ENCODE results near the gene CHFR.
"Not testable (repeated sequence)": the region's sequence is repeated elsewhere in the genome, so short reads cannot be mapped to it uniquely, and the experiment has no call there.

Gene CHFR

DNA sequence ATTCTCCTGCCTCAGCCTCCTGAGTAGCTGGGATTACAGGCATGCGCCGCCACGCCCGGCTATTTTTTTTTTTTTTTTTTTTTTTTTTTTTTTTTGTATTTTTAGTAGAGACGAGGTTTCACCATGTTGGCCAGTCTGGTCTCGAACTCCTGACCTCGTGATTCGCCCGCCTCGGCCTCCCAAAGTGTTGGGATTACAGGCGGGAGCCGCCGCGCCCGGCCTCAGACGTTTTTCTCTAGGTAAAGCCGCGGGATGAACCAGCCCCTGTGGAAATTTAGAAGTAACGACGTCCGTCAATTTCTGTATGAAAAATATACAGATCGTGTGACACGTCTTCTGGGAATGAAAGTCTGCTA, 20.4 kb upstream of the CHFR start:
- ATAC-seq (replicated peaks); DNase-seq; H3K27me3 Mint-ChIP-seq; H3K9me3 Mint-ChIP-seq: not testable (repeated sequence)
- H3K4me3 Mint-ChIP-seq: peak overlapping the region; percentile 83 to 85
- H3K4me1 Mint-ChIP-seq (ENCODE audit: low read depth in 2 of 2): peaks cover 4 to 11% of the 10 kb centered on the region in 2 donors
- H3K27ac Mint-ChIP-seq: peak overlapping the region; percentile 91 to 94
- H3K36me3 Mint-ChIP-seq (ENCODE audit: insufficient read depth): peaks cover 17% of the 10 kb centered on the region

DNA sequence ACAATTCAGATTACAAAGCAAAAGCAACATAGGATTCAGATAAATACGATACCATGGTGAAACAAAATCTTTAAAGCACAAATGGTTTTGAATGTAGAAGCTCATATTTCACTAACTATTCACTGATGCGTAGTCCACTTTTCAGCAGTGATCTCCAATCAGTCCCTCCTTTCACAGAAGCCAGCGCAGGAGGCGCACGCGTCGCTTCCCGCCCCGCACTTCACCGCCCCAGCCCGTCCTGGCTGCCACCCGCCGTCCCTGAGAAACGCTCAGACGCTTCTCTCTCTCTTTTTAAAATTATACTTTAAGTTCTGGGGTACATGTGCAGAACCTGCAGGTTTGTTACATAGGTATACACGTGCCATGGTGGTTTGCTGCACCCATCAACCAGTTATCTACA, 19.8 kb upstream of the CHFR start:
- DNase-seq: no peak
- Mint-ChIP-seq H3K27ac (no peak overlapping the region), H3K9me3 (peaks cover 0 to 2% of the 10 kb centered on the region in 2 donors), H3K36me3 (ENCODE audit: insufficient read depth) (peaks cover 17% of the 10 kb centered on the region), H3K27me3 (no peaks in the 10 kb centered on the region), H3K4me1 (ENCODE audit: low read depth in 2 of 2) (peaks cover 4 to 11% of the 10 kb centered on the region in 2 donors), H3K4me3 (no peak overlapping the region)
- ATAC-seq (replicated peaks): no peak

DNA sequence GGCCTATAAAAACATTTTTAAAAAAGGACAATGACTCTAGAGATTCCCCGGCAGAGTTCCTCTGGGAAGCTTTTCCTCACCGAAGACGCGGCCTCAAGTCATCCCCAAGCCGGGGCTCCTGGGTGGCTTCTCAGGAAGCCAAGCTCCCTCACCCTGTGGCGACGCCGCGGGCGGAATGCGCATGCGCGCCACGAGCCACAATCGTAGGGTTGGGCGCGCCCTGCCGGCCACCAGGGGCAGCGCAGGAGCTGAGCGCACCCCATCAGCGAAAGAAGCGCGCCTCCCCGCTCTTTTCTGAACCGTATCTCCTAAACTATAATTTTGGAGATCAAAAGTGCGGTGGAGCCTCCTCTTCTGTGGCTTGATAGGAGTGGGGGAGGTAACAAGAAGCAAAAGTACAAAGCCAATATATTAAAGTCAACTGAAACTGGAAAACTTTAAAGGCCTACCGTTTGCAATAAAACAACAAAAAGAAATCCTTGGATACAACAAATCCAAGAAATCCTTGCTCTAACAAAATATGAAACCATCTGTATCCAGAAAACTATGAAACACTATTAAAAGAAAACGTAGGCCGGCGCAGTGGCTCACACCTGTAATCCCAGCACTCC, 17.4 kb upstream of the CHFR start:
- Mint-ChIP-seq H3K27ac (peak overlapping the region in 1 of 2 donors; percentile 55), H3K4me3 (peak overlapping the region; percentile 47 to 51), H3K27me3 (no peaks in the 10 kb centered on the region), H3K36me3 (ENCODE audit: insufficient read depth) (peaks cover 17% of the 10 kb centered on the region), H3K9me3 (no peaks in the 10 kb centered on the region), H3K4me1 (ENCODE audit: low read depth in 2 of 2) (peaks cover 4 to 11% of the 10 kb centered on the region in 2 donors)
- peak; percentile 23 for ATAC-seq (replicated peaks)
- peak; percentile 81 to 85 (median 84) for DNase-seq

DNA sequence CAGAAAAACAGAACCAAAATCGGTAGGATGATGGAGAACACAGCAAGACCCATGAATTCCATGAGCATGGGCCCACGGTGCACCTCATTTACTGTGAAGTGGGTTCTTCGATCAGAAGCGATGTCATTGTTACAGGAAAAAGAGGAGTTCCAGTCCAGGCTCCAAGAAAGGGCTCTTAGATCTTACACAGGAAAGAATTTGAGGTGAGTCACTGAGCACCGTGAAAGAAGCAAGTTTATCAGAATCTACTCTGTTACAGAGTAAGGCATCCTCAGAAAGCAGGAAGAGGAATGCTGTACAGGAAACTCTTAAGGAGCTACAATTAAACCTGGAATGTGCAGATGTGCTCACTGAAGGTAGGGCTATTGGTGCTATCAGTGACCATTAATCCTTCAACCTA, 11.6 kb upstream of the CHFR start:
- DNase-seq (no peak), ATAC-seq (replicated peaks) (no peak)
- H3K4me1 Mint-ChIP-seq (ENCODE audit: low read depth in 2 of 2): no peaks in the 10 kb centered on the region
- peaks cover 5% of the 10 kb centered on the region for H3K36me3 Mint-ChIP-seq (ENCODE audit: insufficient read depth)
- H3K4me3 Mint-ChIP-seq: no peak overlapping the region
- no peaks in the 10 kb centered on the region for H3K9me3 Mint-ChIP-seq
- no peaks in the 10 kb centered on the region for H3K27me3 Mint-ChIP-seq
- no peak overlapping the region for H3K27ac Mint-ChIP-seq

DNA sequence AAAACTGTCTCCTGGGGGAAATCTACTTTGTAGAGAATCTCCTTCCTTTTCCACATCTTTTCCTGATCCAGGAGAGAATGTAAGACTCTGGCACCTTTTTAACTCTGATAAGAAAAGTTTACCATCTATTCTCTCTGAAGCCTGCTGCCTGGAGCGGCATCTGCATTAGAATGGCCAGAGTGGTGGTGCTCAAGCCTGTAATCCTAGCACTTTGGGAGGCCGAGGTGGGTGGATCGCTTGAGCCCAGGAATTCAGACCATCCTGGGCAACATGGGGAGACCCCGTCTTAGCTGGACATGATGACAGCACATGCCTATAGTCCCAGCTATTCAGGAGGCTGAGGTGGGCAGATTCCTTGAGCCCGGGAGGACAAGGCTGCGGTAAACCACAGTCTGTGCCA, 1.4 kb upstream of the CHFR start:
- Mint-ChIP-seq H3K9me3 (no peaks in the 10 kb centered on the region), H3K27ac (peak overlapping the region; percentile 99 to 100), H3K4me3 (peak overlapping the region; percentile 24 to 92)

DNA sequence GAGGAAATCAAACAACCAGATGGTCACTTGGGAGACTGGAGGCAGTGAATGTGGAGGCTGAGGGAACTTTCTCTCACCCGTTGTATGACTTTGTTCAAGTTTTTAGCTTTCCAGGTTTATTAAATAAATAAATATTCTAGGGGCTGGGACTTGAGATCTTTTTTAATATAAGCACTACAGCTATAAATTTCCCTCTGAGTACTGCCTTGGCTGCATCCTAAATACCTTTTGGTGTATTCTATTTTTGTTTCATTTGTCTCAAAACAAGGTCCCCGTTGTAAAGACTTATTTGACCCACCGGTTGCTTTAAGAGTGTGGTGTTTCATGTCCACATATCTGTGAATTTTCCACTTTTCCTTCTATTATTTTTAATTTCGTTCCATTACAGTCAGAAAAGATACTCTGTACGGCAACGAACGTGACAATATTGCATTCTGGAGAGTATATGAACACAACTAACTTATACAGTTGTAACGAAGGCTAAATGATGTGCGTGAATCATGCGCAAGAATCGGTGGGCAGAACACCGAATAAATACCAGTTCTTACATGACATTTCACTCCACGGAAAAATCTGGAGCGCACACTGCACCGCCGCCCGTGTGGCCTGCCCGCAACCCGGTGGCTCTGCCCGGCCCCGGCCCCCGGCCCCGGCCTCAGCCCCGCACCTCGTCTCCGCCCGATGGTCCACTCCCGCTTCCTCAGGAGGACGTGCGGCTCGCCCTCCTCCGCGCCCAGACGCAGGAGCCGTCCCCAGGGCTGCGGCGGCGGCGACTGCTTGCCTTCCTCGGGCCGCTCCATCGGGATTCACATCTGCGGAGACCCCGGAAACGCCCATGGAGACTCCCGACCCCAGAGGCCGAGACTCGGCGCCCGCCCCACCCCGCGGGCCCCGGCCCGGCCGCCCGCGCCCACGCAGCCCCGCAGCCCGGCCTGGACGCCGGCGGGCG, 602 bp downstream of the CHFR start:
- Mint-ChIP-seq H3K27ac (peak overlapping the region; percentile 99 to 100), H3K4me1 (ENCODE audit: low read depth in 2 of 2) (peaks cover 24 to 29% of the 10 kb centered on the region in 2 donors)

More for the DNA sequence above, 1.4 kb upstream of the CHFR start:
- peaks cover 13 to 17% of the 10 kb centered on the region in 2 donors for H3K4me1 Mint-ChIP-seq (ENCODE audit: low read depth in 2 of 2)
- no peak for DNase-seq
- peaks cover 22% of the 10 kb centered on the region for H3K36me3 Mint-ChIP-seq (ENCODE audit: insufficient read depth)
- H3K27me3 Mint-ChIP-seq: no peaks in the 10 kb centered on the region
- no peak for ATAC-seq (replicated peaks)

DNA sequence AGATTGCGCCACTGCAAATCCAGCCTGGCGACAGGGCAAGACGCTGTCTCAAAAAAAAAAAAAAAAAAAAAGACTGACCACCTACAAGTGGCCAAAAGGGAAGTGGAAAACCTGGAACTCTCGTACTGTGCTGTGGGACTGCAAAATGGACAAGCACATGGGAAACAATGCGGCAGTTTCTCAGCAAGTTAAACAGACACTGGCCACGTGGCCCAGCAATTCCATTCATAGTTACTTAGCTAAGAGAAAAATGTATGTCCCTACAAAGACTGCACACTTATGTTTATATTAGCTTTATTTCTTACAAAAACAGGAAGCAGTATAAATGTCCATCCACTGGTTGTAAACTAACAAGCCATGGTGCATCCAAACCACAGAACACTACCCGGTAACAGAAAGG, 5.6 kb downstream of the CHFR start:
- Mint-ChIP-seq H3K9me3 (no peaks in the 10 kb centered on the region), H3K36me3 (ENCODE audit: insufficient read depth) (peaks cover 49% of the 10 kb centered on the region), H3K4me3 (no peak overlapping the region), H3K4me1 (ENCODE audit: low read depth in 2 of 2) (peaks cover 17 to 22% of the 10 kb centered on the region in 2 donors), H3K27ac (peak overlapping the region in 1 of 2 donors; percentile 53), H3K27me3 (no peaks in the 10 kb centered on the region)
- no peak for ATAC-seq (replicated peaks)
- DNase-seq: no peak

More for the DNA sequence above, 602 bp downstream of the CHFR start:
- ATAC-seq (replicated peaks) (no peak), DNase-seq (no peak)
- H3K9me3 Mint-ChIP-seq: no peaks in the 10 kb centered on the region
- H3K4me3 Mint-ChIP-seq: peak overlapping the region; percentile 92 to 99
- no peaks in the 10 kb centered on the region for H3K27me3 Mint-ChIP-seq
- H3K36me3 Mint-ChIP-seq (ENCODE audit: insufficient read depth): peaks cover 28% of the 10 kb centered on the region

DNA sequence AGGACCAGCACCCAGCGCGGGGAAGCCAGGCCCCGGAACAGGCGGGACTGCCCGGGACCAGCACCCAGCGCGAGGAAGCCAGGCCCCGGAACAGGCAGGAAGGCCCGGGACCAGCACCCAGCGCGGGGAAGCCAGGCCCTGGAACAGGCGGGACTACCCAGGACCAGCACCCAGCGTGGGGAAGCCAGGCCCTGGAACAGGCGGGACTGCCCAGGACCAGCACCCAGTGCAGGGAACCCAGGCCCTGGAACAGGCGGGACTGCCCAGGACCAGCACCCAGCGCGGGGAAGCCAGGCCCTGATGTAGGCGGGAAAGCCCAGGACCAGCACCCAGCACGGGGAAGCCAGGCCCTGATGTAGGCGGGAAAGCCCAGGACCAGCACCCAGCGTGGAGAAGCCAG, 12.8 kb downstream of the CHFR start:
- not testable (repeated sequence) for ATAC-seq (replicated peaks); H3K4me3 Mint-ChIP-seq; H3K27me3 Mint-ChIP-seq; DNase-seq; H3K27ac Mint-ChIP-seq; H3K9me3 Mint-ChIP-seq; H3K4me1 Mint-ChIP-seq (ENCODE audit: low read depth in 2 of 2)
- peaks cover 75% of the 10 kb centered on the region for H3K36me3 Mint-ChIP-seq (ENCODE audit: insufficient read depth)

DNA sequence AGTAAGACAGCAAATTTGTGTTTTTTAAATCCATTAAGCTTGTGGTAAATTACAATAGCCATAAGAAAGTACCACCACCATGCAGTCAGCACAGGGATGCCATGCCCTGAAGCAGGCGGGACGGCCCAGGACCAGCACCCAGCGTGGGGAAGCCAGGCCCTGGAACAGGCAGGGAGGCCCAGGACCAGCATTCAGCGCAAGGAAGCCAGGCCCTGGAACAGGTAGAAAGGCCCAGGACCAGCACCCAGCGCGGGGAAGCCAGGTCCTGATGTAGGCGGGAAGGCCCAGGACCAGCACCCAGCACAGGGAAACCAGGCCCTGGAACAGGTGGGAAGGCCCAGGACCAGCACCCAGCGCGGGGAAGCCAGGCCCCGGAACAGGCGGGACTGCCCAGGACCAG, 13.2 kb downstream of the CHFR start:
- no peak for ATAC-seq (replicated peaks)
- Mint-ChIP-seq H3K27me3 (no peaks in the 10 kb centered on the region), H3K27ac (no peak overlapping the region), H3K36me3 (ENCODE audit: insufficient read depth) (peaks cover 73% of the 10 kb centered on the region), H3K9me3 (no peaks in the 10 kb centered on the region), H3K4me3 (no peak overlapping the region), H3K4me1 (ENCODE audit: low read depth in 2 of 2) (peaks cover 5 to 8% of the 10 kb centered on the region in 2 donors)
- DNase-seq: no peak

DNA sequence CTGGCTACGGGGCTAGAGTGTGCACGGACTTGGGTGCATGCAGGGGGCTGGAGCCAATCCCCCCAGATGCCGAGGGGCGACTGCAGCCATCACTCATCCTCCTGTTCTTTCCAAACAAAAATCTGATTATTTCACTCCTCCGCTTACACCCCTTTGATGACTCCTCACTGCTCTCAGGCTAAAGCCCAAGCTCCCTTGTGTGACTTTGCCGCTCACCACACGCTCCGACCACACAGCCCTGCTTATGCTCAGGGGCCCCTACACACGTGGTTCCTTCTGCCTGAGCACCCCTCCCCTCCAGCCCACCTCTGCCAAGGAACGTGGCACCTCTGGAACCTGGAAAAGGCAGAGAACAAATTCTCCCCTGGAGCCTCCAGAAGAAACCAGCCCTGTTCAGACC, 13.7 kb downstream of the CHFR start:
- Mint-ChIP-seq H3K4me1 (ENCODE audit: low read depth in 2 of 2) (peaks cover 5 to 8% of the 10 kb centered on the region in 2 donors), H3K27ac (no peak overlapping the region), H3K9me3 (no peaks in the 10 kb centered on the region), H3K4me3 (peak overlapping the region in 1 of 2 donors; percentile 58), H3K27me3 (no peaks in the 10 kb centered on the region), H3K36me3 (ENCODE audit: insufficient read depth) (peaks cover 69% of the 10 kb centered on the region)
- ATAC-seq (replicated peaks) (no peak), DNase-seq (no peak)

DNA sequence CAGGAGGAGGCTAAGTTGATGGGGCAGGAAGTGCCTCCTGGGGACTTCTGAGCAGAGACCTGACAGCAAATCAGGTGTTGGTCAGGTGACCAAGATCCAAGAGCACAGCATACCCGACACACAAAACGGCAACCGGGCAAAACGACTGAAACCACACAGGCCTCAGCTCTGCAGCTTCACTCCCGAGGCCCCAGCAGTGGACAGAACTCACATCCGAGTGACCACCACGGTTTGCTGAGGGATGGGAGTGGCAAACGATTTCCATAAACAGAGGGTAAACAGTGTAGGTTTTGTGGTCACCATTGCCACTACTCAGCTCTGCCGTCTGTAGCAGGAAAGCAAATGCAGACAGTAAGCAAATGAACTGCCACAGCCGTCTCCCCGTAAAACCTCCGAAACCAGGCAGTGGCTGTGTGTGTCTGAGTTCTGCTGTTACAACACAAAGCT, 14.4 kb downstream of the CHFR start:
- Mint-ChIP-seq H3K27ac (peak overlapping the region; percentile 38 to 74), H3K4me3 (no peak overlapping the region), H3K4me1 (ENCODE audit: low read depth in 2 of 2) (peaks cover 7 to 8% of the 10 kb centered on the region in 2 donors), H3K36me3 (ENCODE audit: insufficient read depth) (peaks cover 66% of the 10 kb centered on the region), H3K27me3 (no peaks in the 10 kb centered on the region), H3K9me3 (no peaks in the 10 kb centered on the region)
- ATAC-seq (replicated peaks): peak; percentile 37
- DNase-seq: no peak

DNA sequence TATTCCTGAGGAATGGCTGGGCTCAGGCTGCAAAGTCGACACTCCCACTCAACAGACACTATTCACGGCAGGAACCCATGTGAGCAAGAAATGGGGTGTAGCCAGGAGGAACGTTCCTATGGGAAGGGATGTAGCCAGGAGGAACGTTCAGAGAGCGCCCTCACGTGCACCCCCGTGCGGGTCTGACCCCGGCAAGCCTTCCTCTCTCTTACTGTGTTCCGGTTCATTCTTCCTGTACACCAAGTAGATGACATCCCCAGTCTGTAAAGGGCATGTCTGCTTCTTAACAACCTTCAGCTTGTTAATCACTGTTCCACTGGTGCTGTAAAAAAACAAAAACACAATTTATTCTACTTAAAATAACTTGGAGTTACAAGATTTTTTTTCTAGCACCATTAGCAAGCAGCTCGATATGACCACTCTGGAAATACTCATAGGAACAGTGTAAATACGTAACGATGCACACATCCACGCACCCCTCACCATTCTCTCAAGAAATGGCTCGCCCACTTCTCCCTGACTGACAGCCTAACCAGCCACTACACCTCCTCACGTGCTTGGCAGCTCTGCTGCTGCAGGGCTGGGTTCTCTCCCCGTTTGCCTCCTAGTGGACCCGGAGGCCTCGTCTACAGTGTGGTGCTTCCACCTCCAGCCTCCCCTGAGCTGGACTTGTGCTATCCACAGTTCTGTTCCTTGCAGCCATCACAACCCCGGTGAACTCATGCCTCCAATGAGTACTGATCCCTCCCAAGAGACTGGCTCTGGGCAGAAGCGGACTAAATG, 15.1 kb downstream of the CHFR start:
- H3K4me1 Mint-ChIP-seq (ENCODE audit: low read depth in 2 of 2): peaks cover 7 to 8% of the 10 kb centered on the region in 2 donors
- peaks cover 68% of the 10 kb centered on the region for H3K36me3 Mint-ChIP-seq (ENCODE audit: insufficient read depth)
- no peak for ATAC-seq (replicated peaks)
- H3K4me3 Mint-ChIP-seq: no peak overlapping the region
- no peak for DNase-seq
- peak overlapping the region; percentile 38 to 74 for H3K27ac Mint-ChIP-seq
- no peaks in the 10 kb centered on the region for H3K9me3 Mint-ChIP-seq
- no peaks in the 10 kb centered on the region for H3K27me3 Mint-ChIP-seq

DNA sequence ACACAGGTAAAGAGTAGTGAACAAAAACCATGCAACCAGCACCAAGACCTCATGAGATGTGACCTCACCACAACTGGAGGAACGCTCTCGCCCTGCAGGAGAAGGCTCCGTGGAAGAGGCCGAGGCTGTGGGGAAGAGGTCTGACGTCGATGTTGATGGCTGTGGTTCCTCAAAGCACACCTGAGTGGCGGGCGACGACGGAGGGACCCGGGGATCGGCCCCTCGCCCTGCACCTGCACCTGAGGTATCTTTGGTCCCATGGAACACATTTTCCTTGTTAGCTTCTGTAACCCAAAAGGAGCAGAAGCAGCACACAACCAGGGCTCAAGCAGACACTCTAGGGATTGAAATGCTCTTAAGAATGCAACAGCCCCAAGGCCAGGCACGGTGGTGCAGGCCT, 17.9 kb downstream of the CHFR start:
- H3K4me1 Mint-ChIP-seq (ENCODE audit: low read depth in 2 of 2): peaks cover 10 to 11% of the 10 kb centered on the region in 2 donors
- peaks cover 63% of the 10 kb centered on the region for H3K36me3 Mint-ChIP-seq (ENCODE audit: insufficient read depth)
- no peak overlapping the region for H3K4me3 Mint-ChIP-seq
- no peaks in the 10 kb centered on the region for H3K9me3 Mint-ChIP-seq
- H3K27me3 Mint-ChIP-seq: no peaks in the 10 kb centered on the region
- ATAC-seq (replicated peaks) (no peak), DNase-seq (no peak)
- H3K27ac Mint-ChIP-seq: no peak overlapping the region
